AG08395 (cell line): ENCODE results near the gene DCDC2C.

Experiments used
- DNase-seq: peaks from one replicate; pipeline ENCODE4 v3.0.0; 2012; ENCODE audit warnings: mixed read lengths, low spot score

The DCDC2C gene

GRCh38 chr2:3709225-3709624 is 5.8 kb downstream of the DCDC2C start:
- no peak for DNase-seq

- no peak for DNase-seq
Observed at GRCh38 chr2:3712424-3712823, 9.0 kb downstream of the DCDC2C start.

- no peak for DNase-seq
Observed at GRCh38 chr2:3712831-3713503, 9.6 kb downstream of the DCDC2C start.

GRCh38 chr2:3718679-3719078 is 15.3 kb downstream of the DCDC2C start:
- no peak for DNase-seq

- no peak for DNase-seq
Observed at GRCh38 chr2:3725002-3725401, 21.6 kb downstream of the DCDC2C start.

GRCh38 chr2:3725458-3726250 is 22.3 kb downstream of the DCDC2C start:
- no peak for DNase-seq

GRCh38 chr2:3726511-3726910 is 23.1 kb downstream of the DCDC2C start:
- no peak for DNase-seq

- DNase-seq: no peak
Observed at GRCh38 chr2:3727397-3728045, 24.1 kb downstream of the DCDC2C start.

- peak; percentile 29 for DNase-seq
Observed at GRCh38 chr2:3728104-3729054, 25.0 kb downstream of the DCDC2C start.

- DNase-seq: no peak
Observed at GRCh38 chr2:3729055-3729448, 25.7 kb downstream of the DCDC2C start.

- no peak for DNase-seq
Observed at GRCh38 chr2:3729786-3730185, 26.4 kb downstream of the DCDC2C start.

GRCh38 chr2:3730646-3731045 is 27.3 kb downstream of the DCDC2C start:
- no peak for DNase-seq

- no peak for DNase-seq
Observed at GRCh38 chr2:3731829-3732228, 28.5 kb downstream of the DCDC2C start.

GRCh38 chr2:3736112-3736511 is 32.7 kb downstream of the DCDC2C start:
- DNase-seq: no peak

- no peak for DNase-seq
Observed at GRCh38 chr2:3737128-3737527, 33.8 kb downstream of the DCDC2C start.

GRCh38 chr2:3738454-3738853 is 35.1 kb downstream of the DCDC2C start:
- DNase-seq: no peak

- DNase-seq: no peak
Observed at GRCh38 chr2:3739313-3739712, 35.9 kb downstream of the DCDC2C start.

GRCh38 chr2:3741396-3741795 is 38.0 kb downstream of the DCDC2C start:
- DNase-seq: no peak

GRCh38 chr2:3741867-3742602 is 38.7 kb downstream of the DCDC2C start:
- no peak for DNase-seq

- no peak for DNase-seq
Observed at GRCh38 chr2:3742743-3743508, 39.6 kb downstream of the DCDC2C start.
